HG02938 (cell line): Measurements from ENCODE around the gene C1GALT1C1L.
"Not testable (repeated sequence)": the region's sequence is repeated elsewhere in the genome, so short reads cannot be mapped to it uniquely, and the experiment has no call there.

ENCODE experiments used
- ATAC-seq: cut with Tn5 transposase; IDR thresholded peaks from one replicate; pipeline ENCODE4 v1.9.1; 2021; ENCODE audit warnings: mild to moderate bottlenecking, moderate library complexity; ENCODE audit not compliant: unreplicated experiment

The C1GALT1C1L gene

DNA sequence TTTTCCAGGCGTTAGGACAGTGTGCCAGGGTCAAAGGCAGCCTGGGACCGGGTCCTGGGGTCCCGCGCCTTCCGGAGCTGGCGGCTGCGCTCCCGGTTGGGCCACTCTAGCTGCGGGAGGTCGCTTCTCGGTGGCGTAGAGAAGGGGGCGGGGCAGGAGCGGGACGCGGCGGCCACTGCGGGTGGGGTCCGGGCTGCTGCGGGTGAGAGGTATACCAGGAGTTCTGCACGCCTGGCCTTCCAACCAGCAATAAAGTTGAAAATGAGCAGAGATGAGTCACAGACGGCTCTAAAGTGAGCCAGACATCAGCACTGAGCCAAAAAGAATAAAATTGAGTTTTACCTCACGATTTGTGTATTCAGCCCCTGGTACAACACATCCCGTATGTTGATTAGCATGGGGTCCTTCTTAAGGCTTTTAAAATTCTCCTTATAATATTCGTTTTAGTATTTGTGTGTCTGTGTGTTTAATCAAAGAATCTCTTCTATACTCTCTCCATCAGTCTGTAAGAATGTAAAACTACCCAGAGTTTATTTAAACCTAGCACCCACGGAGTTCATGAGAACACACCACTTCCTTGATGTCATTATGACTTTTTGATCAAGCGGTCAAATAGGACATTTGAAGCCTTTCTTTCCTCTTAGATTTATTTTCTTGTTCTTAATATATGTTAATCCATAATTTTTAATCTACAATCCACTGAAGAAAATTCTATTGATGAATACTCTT is at the start of gene C1GALT1C1L:
Gene C1GALT1C1L, minus strand, starts transcription at position 108 of the 729 bp plus-strand sequence. Its CDS starts 107 bp downstream, at position 1.
- no peak for ATAC-seq

GRCh38 chr2:43725711-43726246 is 49.5 kb upstream of the C1GALT1C1L start:
- ATAC-seq, result no peak

DNA sequence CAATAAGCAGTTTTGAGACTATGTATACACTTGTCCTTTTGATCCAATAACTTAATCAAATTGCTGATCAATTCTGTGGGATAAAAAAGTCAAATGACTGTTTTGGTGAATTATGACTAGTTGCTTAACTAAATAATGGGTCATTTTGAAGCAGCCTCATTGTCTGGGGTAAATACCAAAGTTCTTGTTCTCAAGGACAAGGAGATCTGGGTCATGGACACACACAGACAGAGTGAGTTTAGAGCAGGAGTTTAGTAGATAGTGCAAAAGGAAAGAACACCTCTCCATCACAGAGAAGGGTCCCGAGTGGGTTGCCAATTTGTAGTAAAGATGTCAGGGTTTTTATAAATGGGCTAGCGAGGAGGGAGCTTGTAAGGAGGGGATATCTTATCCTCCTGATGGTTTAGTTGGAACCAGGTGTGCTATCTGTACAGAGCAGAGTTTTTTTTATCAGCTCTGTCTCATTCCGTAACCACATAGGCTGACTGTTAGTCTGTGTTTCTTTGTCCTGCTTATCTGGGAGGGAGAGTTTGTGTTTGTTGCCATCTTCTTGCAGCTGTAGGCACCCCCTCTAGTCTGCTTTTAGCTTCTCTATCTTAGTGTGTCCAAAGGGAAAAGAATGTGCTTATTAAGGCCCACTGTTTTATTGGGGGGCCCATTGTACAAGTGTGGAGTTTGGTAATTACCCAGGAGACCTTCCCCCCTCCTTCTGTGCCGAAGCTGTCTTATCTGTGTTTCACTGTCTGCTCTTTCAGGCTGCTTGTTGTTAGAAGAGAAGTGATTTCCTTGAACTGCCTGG is 48.7 kb upstream of the C1GALT1C1L start:
- ATAC-seq, result no peak

- ATAC-seq, result no peak
Observed at GRCh38 chr2:43718530-43719124, 42.4 kb upstream of the C1GALT1C1L start.

GRCh38 chr2:43717322-43717721 is 41.1 kb upstream of the C1GALT1C1L start:
- no peak for ATAC-seq

DNA sequence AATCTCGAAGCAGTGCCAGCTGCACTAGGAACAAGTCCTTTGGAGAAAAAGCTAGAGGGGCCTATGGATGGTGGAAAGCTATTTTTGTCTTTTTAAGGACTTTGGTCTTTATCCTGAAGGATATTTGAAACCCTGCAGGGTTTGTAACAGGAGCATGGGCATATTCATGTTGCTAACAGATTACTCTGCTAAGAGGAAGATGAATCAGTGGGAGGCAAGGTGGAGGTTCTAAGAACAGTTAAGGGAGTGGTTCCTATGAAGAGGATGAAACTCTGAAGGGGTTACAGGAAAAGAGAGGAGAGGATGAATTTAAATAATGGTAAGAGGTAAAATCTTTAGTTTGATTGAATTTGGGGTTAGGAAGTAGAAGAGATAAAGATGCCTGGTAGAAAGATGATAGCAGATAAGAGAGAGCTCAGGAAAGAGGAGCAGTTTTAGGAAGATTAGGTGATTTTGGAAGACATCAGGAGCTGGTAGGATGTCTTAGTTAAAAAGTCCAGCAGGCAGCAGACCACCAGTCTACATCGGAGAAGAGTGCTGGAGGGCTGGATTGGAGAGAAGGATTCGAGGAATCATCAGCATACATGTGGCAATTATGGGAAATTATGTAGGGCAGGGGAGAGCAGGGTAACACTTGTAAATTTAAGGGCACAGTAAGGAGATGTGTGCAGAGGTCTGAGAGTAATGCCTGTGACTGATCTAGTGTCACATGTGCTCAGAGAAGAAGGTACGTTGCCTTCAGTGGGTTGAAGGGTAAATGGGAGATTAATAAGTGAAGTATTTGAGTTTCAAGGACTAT is 39.3 kb upstream of the C1GALT1C1L start:
- ATAC-seq, result no peak

DNA sequence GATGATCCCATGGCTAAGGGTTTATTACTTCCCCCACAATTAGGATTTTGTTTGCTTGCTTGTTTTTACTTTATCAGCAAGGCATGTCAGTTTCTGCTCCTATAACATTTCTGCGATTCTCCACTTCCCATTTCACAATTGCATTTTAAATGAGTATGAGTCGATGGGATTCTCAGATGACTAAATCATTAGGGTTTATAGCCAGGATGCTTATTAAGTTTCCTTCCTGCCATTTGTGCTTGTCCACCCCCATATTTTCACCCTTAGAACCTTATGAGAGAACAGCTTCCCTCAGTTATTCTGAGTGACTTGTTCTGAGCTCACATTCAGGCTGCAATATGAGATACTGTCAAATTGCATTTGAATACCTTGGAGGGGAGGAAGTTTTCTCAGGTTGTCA is 37.9 kb upstream of the C1GALT1C1L start:
- ATAC-seq, result no peak

- ATAC-seq, result no peak
Observed at GRCh38 chr2:43710866-43711265, 34.6 kb upstream of the C1GALT1C1L start.

GRCh38 chr2:43708891-43709290 is 32.7 kb upstream of the C1GALT1C1L start:
- ATAC-seq, result no peak

DNA sequence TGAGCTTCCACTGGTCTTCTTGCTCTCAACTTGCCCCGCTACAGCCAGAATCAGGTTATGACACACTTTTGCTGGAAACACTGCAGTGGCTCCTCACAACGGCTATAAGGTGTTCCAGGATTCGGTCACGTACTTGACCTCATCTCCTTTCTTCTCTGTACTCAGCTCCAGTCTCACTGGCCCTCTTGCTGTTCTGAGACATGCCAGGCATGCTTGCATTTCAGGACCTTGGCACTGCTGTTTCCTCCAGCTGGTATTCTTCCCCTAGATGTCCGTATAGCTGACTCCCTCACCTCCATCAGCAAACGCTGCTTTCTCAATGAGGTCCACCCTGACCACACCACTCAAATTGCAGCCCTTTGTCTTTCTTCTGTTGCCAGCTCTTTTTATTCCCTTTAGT is 31.9 kb upstream of the C1GALT1C1L start:
- no peak for ATAC-seq

DNA sequence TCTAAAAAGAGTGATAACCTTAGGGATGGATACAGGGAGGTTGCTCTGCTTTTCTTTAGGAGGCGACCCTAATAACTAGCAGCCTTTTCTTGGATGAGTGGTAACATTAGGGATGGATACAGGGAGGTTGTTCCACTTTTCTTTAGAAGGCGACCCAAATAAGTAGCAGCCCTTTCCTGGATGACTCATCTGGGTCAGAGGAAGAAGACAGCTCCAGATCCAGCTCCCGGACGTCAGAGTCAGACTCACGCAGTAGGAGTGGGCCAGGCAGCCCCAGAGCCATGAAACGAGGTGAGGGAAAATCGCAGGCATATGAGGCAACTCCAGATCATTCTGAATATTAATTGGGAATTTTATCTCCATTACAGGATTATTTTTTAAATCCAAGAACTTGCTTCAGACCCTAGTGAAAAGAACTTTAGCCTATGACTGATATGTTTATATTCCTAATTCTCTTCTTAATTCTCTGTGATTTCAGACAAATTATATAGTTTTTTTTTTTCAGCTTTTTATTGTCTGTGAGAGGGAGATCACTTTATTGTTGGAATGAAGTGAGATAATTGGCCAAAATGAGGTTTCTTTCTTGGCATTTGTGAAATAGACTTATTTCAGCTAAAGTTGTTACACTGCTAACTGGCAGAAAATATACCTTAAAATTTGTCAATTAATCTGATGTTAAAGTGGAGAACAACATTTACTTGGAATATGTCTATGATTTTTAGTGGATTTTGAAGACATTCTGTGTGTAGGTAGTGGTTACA is 31.2 kb upstream of the C1GALT1C1L start:
- no peak for ATAC-seq

DNA sequence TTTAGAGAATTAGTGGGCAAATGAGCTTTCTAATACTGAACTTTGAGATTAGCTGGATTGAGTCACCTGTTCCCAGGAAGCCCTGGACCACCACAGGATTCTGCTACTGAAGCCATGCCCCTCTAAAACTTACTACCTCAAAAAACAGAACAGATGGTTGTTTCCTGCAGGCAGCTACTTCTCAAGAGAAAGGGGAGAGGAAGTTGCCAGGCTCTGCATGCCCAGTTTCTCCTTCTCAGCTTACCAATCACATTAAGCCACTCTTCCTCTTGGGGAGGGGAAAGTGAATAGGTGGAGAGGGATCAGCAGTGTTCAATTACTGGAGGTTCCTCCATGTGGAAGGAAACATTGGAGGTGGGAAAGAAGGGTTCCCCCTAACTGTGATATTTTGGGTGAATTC is 24.9 kb upstream of the C1GALT1C1L start:
- no peak for ATAC-seq

DNA sequence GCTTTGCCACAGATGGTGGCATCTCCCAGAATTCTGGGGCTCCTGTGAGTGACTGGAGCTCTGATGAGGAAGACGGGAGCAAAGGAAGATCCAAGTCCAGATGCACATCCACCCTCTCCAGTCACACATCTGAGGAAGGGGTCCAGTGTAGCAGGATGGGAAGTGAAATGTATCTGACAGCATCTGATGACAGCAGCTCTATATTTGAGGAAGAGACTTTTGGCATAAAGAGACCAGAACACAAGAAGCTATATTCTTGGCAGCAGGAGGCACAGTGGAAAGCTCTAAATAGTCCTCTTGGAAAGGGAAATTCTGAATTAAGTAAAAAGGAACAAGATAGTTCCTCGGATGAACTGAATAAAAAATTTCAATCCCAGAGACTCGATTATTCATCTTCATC is 23.5 kb upstream of the C1GALT1C1L start:
- ATAC-seq, result no peak

- not testable (repeated sequence) for ATAC-seq
Observed at GRCh38 chr2:43698140-43698539, 21.9 kb upstream of the C1GALT1C1L start.

GRCh38 chr2:43692428-43692994 is 16.3 kb upstream of the C1GALT1C1L start:
- ATAC-seq, result no peak

DNA sequence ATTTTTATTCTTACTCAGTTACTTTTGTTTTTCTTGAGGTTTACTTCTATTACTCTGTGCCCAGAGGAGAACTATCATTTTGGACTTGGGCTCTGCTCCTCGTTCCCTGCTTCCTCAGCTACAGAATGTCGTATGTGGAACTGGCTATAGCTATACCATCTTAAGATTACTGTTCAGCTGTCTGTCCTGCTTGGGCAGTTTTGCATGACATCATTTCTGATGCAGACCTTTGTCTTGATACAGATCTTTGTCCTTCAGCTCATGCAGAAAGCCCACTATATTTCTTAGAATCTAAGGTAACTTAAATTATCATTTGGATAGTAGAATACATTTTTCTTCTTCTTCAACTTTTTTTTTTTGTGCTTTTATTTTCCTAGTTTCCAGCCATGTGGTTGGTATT is 13.8 kb upstream of the C1GALT1C1L start:
- ATAC-seq, result no peak

GRCh38 chr2:43685357-43685756 is 9.1 kb upstream of the C1GALT1C1L start:
- ATAC-seq, result no peak

- ATAC-seq, result not testable (repeated sequence)
Observed at GRCh38 chr2:43677783-43678182, 1.6 kb upstream of the C1GALT1C1L start.

DNA sequence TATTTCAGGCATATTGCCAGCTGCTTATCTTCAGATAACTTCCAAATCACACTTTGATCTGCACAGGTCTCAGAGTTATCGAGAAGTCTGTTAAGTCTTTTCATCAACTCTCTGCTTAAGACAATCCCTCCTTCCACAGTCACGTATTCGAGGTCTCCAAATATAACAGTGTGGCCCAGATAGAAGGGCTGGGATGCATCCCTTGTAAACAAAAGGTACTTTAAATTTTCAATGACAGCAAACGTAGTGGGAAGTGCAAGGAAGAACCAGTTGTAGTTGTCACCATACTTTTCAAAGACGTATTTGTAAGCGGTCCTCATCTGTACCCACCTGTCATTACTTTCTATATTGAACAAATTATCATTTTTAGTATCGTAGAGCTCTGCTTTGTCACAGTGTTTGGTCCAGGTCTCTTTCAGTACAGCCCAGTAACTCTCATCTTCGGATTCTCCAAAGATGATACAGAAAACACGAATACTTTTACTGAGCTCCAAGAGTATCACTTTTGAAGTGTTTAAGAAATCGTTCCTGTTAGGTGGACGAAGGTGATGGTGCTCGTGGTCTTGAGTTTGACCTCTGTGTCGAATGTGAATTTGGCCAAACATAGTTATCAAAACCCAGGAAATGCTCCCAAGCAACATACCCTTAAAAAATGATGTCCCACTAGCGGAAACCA is 445 bp downstream of the C1GALT1C1L start:
- ATAC-seq, result no peak
